Stimulated activated CD8-positive, alpha-beta memory T cell treated with anti-CD3 and anti-CD28 coated beads, Interleukin-15, amount 100 ng/mL, for 4 hours (primary cell): ENCODE data around the gene OR2L8.

Experiments
- DNase-seq, 2 donors: peaks; one replicate each; pipeline ENCODE4 v3.0.0-alpha.2; 2020; ENCODE audit warnings: low read depth in 2 of 2

The OR2L8 gene

DNA sequence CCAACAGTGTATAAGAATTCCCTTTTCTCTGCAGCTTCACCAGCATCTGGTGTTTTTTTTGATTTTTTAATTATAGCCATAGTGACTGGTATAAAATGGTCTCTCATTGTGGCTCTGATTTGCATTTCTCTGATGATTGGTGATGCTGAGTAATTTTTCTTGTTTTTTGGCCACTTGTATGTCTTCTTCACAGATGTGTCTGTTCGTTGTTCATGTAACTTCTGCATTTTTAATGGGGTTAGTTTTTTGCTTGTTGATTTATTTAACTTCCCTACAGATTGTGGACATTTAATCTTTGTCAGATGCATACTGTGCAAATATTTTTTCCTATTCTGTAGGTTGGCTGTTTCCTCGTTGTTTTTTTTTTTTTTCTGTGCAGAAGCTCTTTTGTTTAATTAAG, 44.3 kb downstream of the OR2L8 start:
- DNase-seq: no peak

DNA sequence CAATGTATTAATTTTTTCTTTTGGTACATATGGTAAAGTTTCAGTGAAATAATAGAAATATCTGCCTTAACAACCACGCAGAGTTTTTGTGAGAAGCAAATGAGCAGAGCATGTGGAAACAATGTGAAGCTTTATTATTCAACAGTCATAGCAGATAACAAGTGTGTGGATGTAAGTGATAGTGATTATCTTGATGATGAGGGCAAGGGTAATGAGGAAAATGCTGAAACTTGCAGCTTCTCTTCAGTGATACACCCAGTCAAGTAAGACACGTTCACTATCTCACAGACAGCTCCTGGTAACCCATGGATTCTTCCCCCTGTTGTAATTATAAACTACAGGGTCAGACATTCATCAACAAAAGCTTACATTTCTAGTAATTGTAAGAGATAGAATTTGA, 50.2 kb downstream of the OR2L8 start:
- DNase-seq: no peak
